Measurements from ENCODE around the gene ZNF821.

- TF ChIP-seq CTCF (IDR thresholded peaks at IDR 0.05; ENCODE audit: poor library complexity) (no peak), EZH2 (IDR thresholded peaks at IDR 0.05; ENCODE audit: borderline replicate concordance) (no peak), EZH2phosphoT487 (IDR thresholded peaks at IDR 0.05; ENCODE audit: low read depth, severe bottlenecking, unreplicated experiment) (no peak)
These were observed 14.9 kb downstream of the ZNF821 start for GRCh38 chr16:71869089-71869488.
